Right lobe of liver (tissue), 6 donors: Measurements from ENCODE around the gene CANT1. TPM values are rescaled to one million over a fixed set of nuclear protein-coding genes. Genes with fewer than 3 reads are reported as not detected.

ENCODE experiments used
- ATAC-seq, 4 donors: fragments of 200-7000 bp; cut with Tn5 transposase; one replicate each; pipeline ENCODE4 v1.9.1; 2020; ENCODE audit warnings: mild to moderate bottlenecking in 4 of 4, moderate library complexity in 4 of 4
- DNase-seq, 3 donors: peaks; one replicate each; pipeline ENCODE4 v3.0.0-alpha.2; 2020
- H3K27ac ChIP-seq, 3 donors: fragments of 200-600 bp; one replicate each; pipeline ENCODE4 v1.8.0; 2022
- H3K27me3 ChIP-seq, 2 donors: fragments of 200-600 bp; one replicate each; pipeline ENCODE4 v1.8.0; 2022
- H3K36me3 ChIP-seq, 4 donors: fragments of 200-600 bp; sonication (generic) in 1 of 4; one replicate each; pipeline versions ENCODE4 v1.5.1 to v1.8.0; 2017 to 2022; ENCODE audit warnings: control low read depth in 1 of 4
- H3K4me1 ChIP-seq, 4 donors: fragments of 200-600 bp; sonication (generic) in 1 of 4; one replicate each; pipeline versions ENCODE4 v1.5.1 to v1.8.0; 2017 to 2022; ENCODE audit warnings: control low read depth in 1 of 4
- H3K4me3 ChIP-seq, 3 donors: fragments of 200-600 bp; one replicate each; pipeline ENCODE4 v1.8.0; 2022
- H3K9me3 ChIP-seq, 4 donors: fragments of 200-600 bp; sonication (generic) in 1 of 4; one replicate each; pipeline versions ENCODE4 v1.5.1 to v1.8.0; 2017 to 2022; ENCODE audit warnings: control low read depth in 1 of 4
- CTCF ChIP-seq, 4 donors: fragments of 200-600 bp in 3 of 4; fragments of 450-650 bp in 1 of 4; IDR thresholded peaks; one replicate each; pipeline versions ENCODE4 v1.5.1 to v1.8.0; 2016 to 2022; ENCODE audit warnings: antibody characterized with exemption in 4 of 4, mild to moderate bottlenecking in 2 of 4
- POLR2A ChIP-seq: fragments of 450-650 bp; IDR thresholded peaks from one replicate; pipeline ENCODE4 v1.6.1; 2017; ENCODE audit warnings: antibody characterized with exemption, mild to moderate bottlenecking
- WGBS: methylation state at CpG from one replicate; pipeline ENCODE4 v1.1.6; 2018; ENCODE audit warnings: low coverage, low lambda C conversion rate; ENCODE audit not compliant: insufficient coverage; ENCODE audit errors: missing lambda C conversion rate; 5-methylcytosine and 5-hydroxymethylcytosine counted together
- intact Hi-C, 2 donors: fragments of 100-400 bp; cut with DNase I; formaldehyde crosslinking; loops; one replicate each; pipeline versions ENCODE4 v1.11.2 to v1.14.1; 2022
- total RNA-seq, 6 experiments: library from RNA; depleted of rRNA in 2 of 6; stranded (reverse); fragments of >200 nt in 2 of 6; fragmentation: NEBNext Ultra II Directional in 3 of 6; extraction: Animal tissue kit (Norgen Biotek cat#: 25700) in 3 of 6; gene quantifications; one replicate each; pipeline versions ENCODE4 v1.1.0 to v1.2.4, GENCODE V29; 2016 to 2023
- donor health status: DM: no; HTN: yes; CAD: no.
- donor health status: DM: no; HTN: no; CAD: no.
- donor health status: DM: no; HTN: no; CAD: no.
- donor health status: DM: no; HTN: yes; CAD: no.
- donor health status: DM: no; HTN: yes; CAD: no.

CANT1 gene
- total RNA-seq, 6 experiments from 2014 or later: 15.6 to 26.3 (median 18.7) TPM

GRCh38 chr17:79029327-79030009 lies 19.9 kb upstream of the CANT1 start:
- no peaks in the 10 kb centered on the region for H3K27me3 ChIP-seq
- no peak for TF ChIP-seq CTCF (IDR thresholded peaks at IDR 0.05)
- no peak for TF ChIP-seq POLR2A
- no peak for ATAC-seq
- H3K36me3 ChIP-seq: no peaks in the 10 kb centered on the region
- intact Hi-C loops: no loop called here
- peaks cover 0 to 3% (median 0%) of the 10 kb centered on the region in 4 donors for H3K4me1 ChIP-seq
- H3K4me3 ChIP-seq: no peak overlapping the region
- no peaks in the 10 kb centered on the region for H3K9me3 ChIP-seq
- 83% methylated on average over 5 of the region's 16 CpGs for WGBS
- no peak overlapping the region for H3K27ac ChIP-seq
- peak in 1 of 3 donors; percentile 28 for DNase-seq

- WGBS: 58% methylated on average over 6 of the region's 17 CpGs
- Histone ChIP-seq H3K4me3 (no peak overlapping the region), H3K36me3 (no peaks in the 10 kb centered on the region), H3K4me1 (peaks cover 0 to 6% (median 1%) of the 10 kb centered on the region in 4 donors), H3K27me3 (no peaks in the 10 kb centered on the region), H3K27ac (peak overlapping the region in 1 of 3 donors; percentile 10), H3K9me3 (no peaks in the 10 kb centered on the region)
- intact Hi-C loops: no loop called here
- peak in 1 of 4 donors; percentile 11 for TF ChIP-seq CTCF (IDR thresholded peaks at IDR 0.05)
- TF ChIP-seq POLR2A: no peak
- ATAC-seq (no peak), DNase-seq (peak in 1 of 3 donors; percentile 35)
Observed at GRCh38 chr17:79028496-79029326, 19.1 kb upstream of the CANT1 start.

- Histone ChIP-seq H3K27me3 (no peaks in the 10 kb centered on the region), H3K4me3 (no peak overlapping the region), H3K4me1 (peaks cover 0 to 6% (median 1%) of the 10 kb centered on the region in 4 donors), H3K9me3 (no peaks in the 10 kb centered on the region), H3K36me3 (no peaks in the 10 kb centered on the region), H3K27ac (peak overlapping the region; percentile 8 to 60 (median 49))
- peak in 2 of 3 donors; percentile 25 to 47 for DNase-seq
- WGBS: 18% methylated on average over 10 of the region's 16 CpGs
- no peak for TF ChIP-seq POLR2A
- intact Hi-C loops: no loop called here
- peak; percentile 4 to 37 (median 25) for ATAC-seq
Observed at GRCh38 chr17:79027925-79028491, 18.4 kb upstream of the CANT1 start.

- Histone ChIP-seq H3K27ac (peak overlapping the region; percentile 8 to 60 (median 49)), H3K4me1 (peaks cover 0 to 6% (median 1%) of the 10 kb centered on the region in 4 donors), H3K27me3 (no peaks in the 10 kb centered on the region), H3K36me3 (no peaks in the 10 kb centered on the region), H3K4me3 (no peak overlapping the region), H3K9me3 (no peaks in the 10 kb centered on the region)
- TF ChIP-seq CTCF (IDR thresholded peaks at IDR 0.05): no peak
- no peak for TF ChIP-seq POLR2A
- intact Hi-C loops: no loop called here
- peak; percentile 3 to 23 (median 4) for ATAC-seq
- 55% methylated on average over 2 of the region's 10 CpGs for WGBS
- DNase-seq: peak in 2 of 3 donors; percentile 30 to 45
Observed at GRCh38 chr17:79027274-79027924, 17.8 kb upstream of the CANT1 start.
